AG04449 (cell line): ENCODE measurements around the gene ANK2.

Experiments used
- CTCF ChIA-PET: fragments of 350-600 bp; formaldehyde crosslinking; extraction: SDS; loops from one replicate; lab custom pipeline; 2021; ENCODE audit warnings: antibody characterized with exemption; lab: Yijun Ruan, JAX
- POLR2A ChIA-PET: fragments of 400-600, 350-600 bp; formaldehyde crosslinking; extraction: SDS; loops from one replicate; lab custom pipeline; 2020; ENCODE audit warnings: antibody characterized with exemption, inconsistent platforms; lab: Yijun Ruan, JAX
- DNase-seq: peaks from one replicate; pipeline ENCODE4 v3.0.0-alpha.2; 2010; ENCODE audit warnings: low read depth, low spot score
- H3K4me3 ChIP-seq: 2 replicates; pipeline ENCODE4 v1.5.1; 2011; ENCODE audit warnings: low read depth, mild to moderate bottlenecking, control low read depth, low read length
- CTCF ChIP-seq: IDR thresholded peaks from one replicate; pipeline ENCODE4 v1.5.1; 2011; ENCODE audit warnings: mild to moderate bottlenecking, moderate library complexity, low read length, control low read depth, inconsistent platforms; ENCODE audit not compliant: insufficient read depth; ENCODE audit errors: missing control alignments

The ANK2 gene

GRCh38 chr4:113049421-113050370 lies at the start of gene ANK2:
TSS of gene ANK2 (plus strand) at chr4:113049653. CDS start at chr4:113049729, 76 bp downstream.
- no peak for TF ChIP-seq CTCF
- H3K4me3 ChIP-seq = no peak within 1 kb of the TSS
- POLR2A ChIA-PET = no interaction called here
- CTCF ChIA-PET = interaction anchor here (1.2 to 2.3 kb wide), 2 partner anchors 11 to 98 kb away, joined by 3 to 5 read pairs; no protein-coding TSS in a partner anchor
- DNase-seq = no peak

- no peak for DNase-seq
- no peak for TF ChIP-seq CTCF
Observed at GRCh38 chr4:113003841-113004240, 45.6 kb upstream of the ANK2 start.

GRCh38 chr4:113004655-113005054 lies 44.8 kb upstream of the ANK2 start:
- CTCF ChIA-PET = no interaction called here
- DNase-seq = no peak
- H3K4me3 ChIP-seq = no peak overlapping the region
- POLR2A ChIA-PET = no interaction called here
- no peak for TF ChIP-seq CTCF

More at GRCh38 chr4:113003841-113004240, 45.6 kb upstream of the ANK2 start:
- H3K4me3 ChIP-seq = no peak overlapping the region
- ChIA-PET CTCF (no interaction called here), POLR2A (no interaction called here)

- no peak for DNase-seq
- no peak for TF ChIP-seq CTCF
- no peak overlapping the region for H3K4me3 ChIP-seq
- CTCF ChIA-PET = interaction anchor here (1.7 kb wide), 1 partner anchor 11 kb away, joined by 7 read pairs; no protein-coding TSS in a partner anchor
- POLR2A ChIA-PET = no interaction called here
Observed at GRCh38 chr4:113006632-113007031, 42.8 kb upstream of the ANK2 start.

- ChIA-PET CTCF (interaction anchor here (1.7 kb wide), 1 partner anchor 10 kb away, joined by 7 read pairs; no protein-coding TSS in a partner anchor), POLR2A (no interaction called here)
- TF ChIP-seq CTCF = no peak
- no peak for DNase-seq
- H3K4me3 ChIP-seq = no peak overlapping the region
Observed at GRCh38 chr4:113007151-113007550, 42.3 kb upstream of the ANK2 start.

- ChIA-PET POLR2A (no interaction called here), CTCF (no interaction called here)
- no peak overlapping the region for H3K4me3 ChIP-seq
- no peak for DNase-seq
- no peak for TF ChIP-seq CTCF
Observed at GRCh38 chr4:113008135-113008534, 41.3 kb upstream of the ANK2 start.
